Activated T-helper 1 cell treated with anti-CD3 and anti-CD28 coated beads, Interleukin-2, amount 50 U/mL, for 16 hours (primary cell): ENCODE measurements around the gene SYNDIG1.

ENCODE experiments used
- DNase-seq, 2 donors: peaks; one replicate each; pipeline ENCODE4 v3.0.0-alpha.2; 2020; ENCODE audit warnings: low read depth in 1 of 2, low spot score in 1 of 2

Gene SYNDIG1

DNA sequence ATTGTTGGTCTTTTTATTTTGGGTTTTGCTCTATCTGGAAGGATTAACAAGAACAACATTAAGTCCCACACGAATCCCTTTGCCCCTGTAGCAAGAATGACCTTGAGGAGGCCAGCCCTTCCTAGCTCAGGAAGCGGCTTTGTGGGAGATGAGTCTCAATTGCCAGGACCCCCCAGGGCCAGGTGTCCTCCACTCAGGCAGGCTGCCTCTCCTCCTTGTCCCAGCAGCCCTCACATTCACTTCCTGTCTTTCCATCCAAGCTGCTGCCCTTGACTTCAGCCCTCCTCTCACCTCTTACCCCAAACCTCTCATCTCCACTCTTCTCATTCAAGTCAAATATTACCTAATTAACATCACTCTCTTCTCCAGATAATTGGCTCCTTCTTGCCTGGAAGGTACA is 22.6 kb upstream of the SYNDIG1 start:
- DNase-seq: no peak

DNA sequence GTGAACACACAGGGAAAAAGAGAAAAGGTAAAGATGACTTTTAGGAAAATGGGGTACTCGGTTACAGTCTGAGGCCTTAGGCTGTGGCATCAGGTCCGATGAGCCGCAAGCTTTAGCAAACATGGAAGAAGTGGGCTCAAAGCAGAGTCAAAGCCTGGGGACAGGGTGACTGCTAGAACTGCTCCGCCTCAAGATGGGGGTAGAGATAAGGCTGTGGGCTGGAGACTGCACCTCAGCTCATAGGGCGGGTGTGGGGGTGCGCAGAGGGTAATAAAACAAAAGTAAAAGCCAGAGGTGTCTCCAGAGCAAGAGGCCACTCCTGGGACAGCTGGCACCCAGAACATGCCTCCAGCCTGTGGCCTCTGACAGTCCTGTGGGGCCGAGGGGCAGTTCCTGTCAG is 21.3 kb upstream of the SYNDIG1 start:
- DNase-seq: no peak

DNA sequence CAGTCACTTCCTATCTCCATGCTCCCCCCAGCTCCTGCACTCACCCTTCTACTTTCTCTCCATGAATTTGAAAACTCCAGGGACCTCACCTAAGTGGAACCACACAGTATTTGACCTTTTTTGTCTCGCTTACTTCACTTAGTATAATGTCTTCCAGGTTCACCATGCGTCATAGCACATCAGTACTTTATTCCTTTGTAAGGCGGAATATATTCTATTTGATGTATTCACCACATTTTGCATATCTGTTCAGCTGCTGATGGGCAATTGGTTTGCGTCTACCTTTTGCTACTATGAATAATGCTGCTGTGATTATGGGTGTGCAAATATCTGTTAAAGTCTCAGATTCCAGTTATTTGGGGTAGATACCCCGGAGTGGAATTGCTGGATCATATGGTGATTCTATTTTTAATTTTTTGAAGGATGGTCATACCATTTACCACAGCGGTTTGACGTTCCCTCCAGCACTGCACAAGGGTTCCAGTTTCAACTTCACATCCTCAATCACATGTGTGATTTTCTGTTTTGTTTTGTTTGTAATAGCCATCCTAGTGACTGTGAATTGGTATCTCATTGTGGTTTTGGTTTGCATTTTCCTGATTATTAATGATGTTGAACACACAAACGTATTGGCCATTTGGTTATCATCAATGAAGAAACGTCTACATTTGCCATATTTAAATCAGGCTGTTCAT is 20.3 kb upstream of the SYNDIG1 start:
- no peak for DNase-seq

DNA sequence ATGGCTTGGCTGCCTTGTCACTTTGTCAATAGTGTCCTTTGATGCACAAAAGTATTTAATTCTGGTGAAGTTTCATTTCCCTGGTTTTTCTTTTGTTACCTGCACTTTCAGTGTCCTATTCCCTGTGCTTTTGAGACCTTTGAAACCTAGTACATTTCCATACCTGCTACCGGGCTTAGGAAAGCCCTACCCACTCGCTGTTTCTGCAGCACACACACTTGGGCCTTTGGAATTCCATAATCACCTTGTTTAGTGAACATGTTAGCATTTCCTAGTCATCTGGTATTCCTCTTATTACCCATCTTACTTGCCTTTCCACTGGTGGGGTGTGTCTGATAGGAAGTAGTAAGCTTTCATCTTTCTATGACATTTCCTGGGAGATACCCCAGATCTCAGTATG is 19.3 kb upstream of the SYNDIG1 start:
- no peak for DNase-seq

DNA sequence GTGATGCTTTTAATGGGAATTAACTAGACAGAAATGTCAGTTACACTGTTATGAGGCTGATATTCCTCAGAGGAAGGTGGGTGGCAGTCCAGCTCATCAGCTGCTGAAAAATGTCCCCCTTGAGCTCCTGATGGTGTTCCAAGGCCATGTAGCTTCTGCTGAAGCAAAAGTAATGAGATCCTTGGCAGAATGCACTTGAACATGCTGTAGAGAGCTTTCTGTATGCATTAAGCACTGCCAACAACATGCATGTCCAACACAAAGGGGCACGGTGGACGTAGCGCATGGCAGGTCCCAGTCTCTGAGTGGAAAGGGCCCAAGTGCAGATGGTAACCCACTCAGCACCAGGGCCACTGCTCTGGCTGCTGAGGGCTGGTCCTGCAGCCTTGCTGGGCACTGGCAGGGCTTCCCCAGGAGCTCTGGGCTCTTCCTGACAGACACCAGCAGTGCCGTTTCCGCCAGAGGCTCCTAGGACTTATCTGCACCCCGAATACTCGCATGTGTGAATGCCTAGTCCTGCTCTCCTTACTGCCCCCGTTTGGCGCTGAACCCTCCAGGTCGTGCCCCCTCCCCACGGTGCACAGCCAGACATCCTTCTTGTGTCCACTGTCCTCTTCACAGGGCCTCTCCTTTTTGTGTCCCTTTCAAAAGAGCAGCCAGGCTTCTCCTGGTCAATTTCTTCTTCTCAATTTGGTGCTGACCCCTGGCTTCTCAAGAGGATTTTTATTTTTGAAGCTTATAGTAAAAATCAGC is 18.6 kb upstream of the SYNDIG1 start:
- no peak for DNase-seq

DNA sequence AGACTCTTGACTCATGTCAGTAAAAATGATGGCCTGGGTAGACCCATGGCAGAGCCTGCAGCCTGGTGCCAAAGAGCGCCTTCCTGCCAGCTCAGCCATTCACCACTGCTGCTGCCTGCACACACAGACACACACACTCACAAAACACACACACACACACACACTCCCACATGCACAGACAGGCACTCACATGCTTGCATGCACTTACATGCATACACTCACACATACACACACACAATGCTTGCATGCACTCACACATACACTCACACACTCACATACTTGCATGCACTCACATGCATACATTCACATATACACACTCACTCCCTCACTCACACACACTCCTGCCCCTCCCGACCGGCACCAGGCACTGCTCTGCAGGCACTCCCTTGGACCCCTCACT is 18.0 kb upstream of the SYNDIG1 start:
- no peak for DNase-seq

DNA sequence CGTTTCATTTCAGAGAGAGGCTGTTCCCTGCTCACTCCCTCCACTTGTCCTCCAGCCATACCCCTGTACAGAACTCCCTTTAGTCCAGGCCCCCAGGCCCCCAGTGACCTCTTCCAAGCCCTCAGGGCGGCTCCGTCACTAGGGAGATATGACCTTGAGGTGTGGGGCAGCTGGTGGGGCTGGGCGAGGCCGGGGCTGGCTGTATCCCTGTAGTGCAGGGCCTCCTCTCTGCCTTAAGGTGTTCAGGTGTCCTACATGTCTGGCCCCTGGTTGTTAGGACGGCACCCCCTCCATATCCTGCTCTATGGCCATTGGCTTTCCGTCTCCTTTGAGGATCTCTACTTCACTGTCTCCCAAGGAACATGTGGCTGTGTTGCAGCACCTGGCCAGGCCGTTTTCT is 17.4 kb upstream of the SYNDIG1 start:
- no peak for DNase-seq

DNA sequence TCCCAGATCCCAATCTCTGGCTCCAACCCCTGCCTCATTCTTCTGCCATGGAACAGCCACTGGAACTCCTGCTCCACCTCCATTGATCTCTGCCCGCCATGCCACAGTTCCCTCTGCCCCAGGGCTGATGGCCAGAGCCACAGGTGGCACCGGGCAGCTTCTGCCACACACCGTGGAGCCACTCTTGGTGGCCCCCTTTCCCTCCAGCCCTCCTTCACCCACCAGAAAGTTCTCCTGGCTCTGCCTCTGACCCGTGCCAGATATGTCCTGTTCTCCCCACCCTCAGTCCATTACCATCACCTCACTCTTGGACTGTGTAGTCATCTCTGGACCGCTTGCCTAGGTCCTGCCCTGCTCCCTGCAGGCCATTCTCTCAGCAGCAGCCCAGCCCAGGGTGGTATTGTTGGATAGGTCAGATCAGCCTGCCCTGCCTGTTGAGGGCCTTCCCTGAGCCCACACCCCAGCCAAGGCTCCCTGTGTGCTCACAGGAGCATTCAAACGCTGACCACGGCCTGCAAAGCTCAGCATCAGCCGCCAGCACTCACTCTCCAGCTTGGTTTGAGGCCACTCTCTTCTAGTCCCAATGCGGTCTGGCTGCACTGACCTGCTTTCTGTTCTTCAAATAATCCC is 16.8 kb upstream of the SYNDIG1 start:
- DNase-seq: no peak

DNA sequence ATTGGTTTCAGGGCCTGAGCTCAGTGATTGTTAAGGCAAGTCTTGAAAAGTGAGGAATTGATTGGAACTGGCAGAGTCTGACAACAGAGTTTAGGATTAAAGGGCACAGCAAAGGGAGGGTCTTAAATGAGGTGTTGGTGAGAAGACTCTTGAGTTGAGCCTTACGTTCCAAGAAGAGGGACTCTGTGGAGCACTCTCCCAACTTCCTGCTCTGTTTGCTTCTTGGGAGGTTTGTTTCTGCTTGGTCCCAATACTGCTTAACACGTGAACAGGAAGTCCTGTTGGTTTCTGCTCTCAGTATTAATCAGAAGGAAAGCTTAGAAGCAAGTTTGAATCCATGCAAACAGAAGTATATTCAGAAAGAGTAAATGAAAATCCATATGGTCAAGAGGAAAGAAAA is 15.6 kb upstream of the SYNDIG1 start:
- DNase-seq: no peak

DNA sequence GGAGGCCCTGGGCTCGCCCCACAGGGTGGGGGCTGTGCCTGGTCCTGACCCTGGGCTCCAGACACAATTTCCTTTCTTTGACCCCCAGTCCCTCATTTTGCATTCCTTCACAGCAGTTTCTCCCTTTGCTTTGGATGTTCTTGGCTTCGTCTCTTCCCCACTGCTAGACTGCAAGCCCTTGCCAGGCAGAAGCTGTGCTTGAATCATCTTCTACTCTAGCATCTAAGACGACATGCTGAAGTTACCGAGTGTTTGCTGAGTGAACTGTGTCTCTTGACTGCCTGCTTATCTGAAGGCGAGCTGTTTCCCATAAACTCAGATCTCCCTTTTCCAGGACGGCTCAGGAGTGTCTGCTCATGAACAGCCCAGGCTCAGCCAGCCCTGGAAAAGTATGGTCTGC is 14.3 kb upstream of the SYNDIG1 start:
- DNase-seq: no peak

DNA sequence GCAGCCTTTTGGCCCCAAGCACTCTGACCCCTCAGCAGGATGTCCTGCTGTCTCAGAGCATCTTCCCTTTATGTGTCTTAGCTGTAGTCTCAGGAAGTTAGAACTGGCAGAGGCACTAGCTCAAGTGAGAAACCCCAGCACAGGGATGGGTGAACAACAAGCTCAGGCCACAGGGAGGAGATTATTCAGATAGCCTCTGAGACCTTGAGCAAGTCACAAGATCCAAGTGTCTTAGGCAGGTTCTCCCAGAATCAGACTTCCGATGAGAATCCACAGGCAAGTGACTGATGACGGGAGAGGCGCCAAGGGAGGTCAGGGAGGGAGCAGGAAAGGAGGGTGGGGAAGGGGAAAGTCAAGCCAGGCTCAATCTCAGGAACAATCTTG is 13.0 kb upstream of the SYNDIG1 start:
- no peak for DNase-seq

DNA sequence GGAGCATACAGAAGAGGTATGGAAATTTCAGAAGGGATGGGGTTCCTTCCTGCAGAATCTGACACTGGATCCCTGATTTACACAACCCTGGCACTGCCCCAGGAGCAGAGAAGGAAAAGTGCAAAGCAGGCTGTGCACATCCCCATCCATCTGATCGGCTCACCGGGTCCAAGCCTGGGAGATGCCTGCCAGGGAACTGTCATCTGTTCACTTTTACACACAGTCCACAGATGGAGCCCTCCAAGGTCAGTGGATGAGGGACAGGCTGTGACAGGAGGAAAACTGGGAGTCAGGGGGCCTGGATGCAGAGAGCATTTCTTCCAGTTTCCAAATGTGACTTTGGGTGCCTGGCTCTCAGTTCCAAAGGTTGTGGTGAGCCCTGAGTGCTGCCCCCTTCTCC is 11.0 kb upstream of the SYNDIG1 start:
- no peak for DNase-seq

DNA sequence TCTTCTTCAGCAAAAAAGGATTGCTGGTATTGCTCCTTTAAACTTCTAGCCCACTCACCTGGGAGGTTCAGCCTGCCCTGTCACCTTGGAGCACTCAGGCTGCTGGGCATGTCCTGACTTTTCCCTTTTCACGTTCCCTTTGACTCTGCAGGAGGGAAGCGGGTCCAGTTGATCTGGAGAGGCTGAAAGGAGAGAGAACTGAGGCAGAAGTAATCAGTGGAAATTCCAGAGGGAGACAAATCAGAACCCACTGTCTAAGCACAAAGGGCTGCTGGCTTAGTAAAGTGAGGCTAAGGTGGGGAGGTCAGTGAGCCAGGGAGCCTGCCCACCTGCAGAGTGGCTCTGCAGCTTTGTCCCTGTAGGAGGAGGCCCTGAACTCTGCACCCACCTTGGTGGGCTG is 9.7 kb upstream of the SYNDIG1 start:
- DNase-seq: no peak

DNA sequence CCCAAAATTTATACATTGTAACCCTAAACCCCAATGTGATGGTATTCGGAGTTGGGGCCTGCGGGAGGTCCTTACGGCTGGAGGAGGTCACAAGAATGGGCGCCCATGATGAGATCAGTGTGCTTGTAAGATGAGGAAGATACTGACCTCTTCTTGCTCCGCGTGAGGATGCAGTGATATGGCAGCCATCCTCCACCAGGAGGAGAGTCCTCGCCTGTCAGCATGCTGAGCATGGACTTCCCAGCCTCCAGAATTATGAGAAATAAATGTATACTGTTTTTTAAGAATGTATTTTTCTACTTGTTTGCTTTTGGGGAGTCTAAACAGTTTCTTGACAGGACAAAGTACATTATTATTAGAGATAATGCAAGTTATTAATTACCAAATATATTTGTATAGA is 8.7 kb upstream of the SYNDIG1 start:
- DNase-seq: no peak

DNA sequence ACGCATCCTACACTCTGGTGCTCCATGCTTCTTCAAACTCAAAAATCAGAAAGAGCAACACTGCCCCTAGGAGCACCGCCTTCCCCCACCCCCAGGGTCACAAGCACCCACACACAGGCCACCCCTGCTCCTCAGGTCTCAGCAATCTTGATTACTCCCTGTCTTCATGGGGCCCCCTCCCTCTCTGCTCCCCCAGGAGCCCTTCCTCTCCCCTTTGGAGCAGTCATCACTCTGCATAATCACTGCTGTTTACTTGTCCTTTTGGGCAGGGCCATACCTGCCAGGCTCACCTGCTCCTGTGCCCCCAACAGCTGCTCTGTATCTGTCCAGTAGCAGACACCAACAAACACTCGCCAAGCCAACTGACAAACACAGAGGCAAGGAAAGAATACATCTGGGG is 7.6 kb upstream of the SYNDIG1 start:
- DNase-seq: no peak

DNA sequence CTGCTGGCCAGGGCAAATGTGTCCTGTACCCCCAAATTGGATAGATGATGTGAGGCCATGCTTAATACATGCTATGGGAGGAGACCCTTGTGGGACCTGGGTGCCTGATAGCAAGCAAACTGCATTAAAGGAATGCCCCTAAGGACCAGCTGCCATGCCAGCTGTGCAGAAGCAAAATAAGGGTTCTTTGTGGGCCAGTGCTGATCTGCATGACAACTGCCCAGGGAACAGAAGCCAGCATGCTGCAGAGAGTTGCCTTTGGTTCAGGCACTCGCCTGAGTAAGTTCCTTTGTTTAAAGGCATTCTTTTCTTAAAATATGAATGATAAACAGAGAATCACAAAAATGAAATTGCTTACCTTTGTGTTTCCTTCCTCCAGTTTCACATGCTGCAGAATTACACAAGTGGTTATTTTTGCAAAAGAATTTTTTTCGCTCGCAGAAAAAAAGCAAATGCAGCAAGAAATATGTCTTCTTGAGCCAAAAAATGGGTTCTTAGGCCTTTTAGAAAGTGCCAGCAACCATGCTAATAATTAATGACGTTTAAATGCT is 6.9 kb upstream of the SYNDIG1 start:
- DNase-seq: no peak

DNA sequence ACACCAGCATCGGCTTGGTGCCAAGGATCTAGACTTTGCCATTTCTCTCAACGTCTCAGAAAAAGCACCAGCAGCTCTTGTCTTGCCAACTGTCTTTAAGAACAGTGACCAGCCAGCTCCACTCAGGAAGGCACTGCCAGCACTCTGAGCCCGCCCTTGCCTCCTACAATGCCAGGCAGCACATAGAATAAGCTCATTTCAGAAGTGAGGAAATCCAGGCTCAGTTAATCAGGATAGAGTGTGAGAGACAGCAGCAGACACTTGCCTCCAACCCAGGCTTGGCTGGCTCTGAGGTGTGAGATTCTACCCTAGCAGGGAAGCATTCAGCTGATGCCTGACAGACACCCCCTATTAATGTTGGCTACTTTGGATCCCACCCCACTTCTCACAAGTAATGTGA is 4.3 kb upstream of the SYNDIG1 start:
- no peak for DNase-seq

DNA sequence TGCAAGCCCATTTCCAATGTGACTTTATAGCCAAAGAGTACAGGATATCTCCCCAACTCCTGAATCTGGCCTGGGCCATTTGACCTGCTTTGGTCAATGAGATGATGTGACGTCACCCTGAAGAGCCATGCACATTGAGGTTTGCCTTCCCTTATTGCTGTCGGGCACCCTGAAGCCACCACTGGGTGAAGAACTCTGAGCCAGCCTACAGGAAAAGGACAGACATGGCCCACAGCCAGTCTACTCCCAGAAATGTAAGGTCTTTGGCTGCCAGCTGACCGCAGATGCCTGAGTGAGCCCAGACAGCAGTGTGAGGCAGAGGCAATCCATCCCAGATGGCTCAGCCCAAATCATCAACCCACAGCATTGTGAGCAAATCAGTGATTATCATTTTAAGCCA is 3.7 kb upstream of the SYNDIG1 start:
- DNase-seq: no peak

DNA sequence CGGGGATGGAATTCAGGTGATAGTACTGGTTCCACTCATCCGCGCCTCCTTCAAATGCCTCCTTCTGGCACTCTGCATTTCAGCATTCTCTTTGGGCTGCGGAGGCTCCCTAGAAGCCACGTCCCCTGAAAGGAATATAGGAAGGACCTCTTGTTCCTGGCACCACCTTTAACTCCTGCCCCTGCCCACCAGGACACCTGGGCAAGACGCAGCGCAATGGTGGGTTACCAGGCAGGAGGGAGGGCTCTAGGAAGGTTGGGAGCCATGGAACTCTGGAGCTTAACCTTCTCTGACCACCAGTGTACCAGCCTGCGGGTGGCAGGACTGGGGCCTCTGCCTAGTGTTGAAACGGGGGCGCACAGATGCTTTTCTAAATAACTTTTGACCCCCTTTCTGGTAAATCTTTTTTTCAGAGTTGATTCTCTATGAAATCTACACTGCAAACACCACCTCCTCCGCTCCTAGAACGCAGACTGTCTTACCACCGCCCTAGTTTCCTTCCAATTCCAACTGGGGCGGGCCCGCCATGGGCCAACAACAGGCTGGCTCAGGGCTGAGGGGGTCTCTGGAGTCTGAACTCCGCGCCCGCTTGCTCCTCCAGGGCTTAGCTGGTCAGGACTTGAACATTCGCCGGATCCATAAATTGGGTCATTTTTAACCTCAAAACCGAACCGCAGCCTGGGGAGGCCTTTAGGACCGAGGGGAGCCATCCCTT is 871 bp upstream of the SYNDIG1 start:
- DNase-seq: no peak

DNA sequence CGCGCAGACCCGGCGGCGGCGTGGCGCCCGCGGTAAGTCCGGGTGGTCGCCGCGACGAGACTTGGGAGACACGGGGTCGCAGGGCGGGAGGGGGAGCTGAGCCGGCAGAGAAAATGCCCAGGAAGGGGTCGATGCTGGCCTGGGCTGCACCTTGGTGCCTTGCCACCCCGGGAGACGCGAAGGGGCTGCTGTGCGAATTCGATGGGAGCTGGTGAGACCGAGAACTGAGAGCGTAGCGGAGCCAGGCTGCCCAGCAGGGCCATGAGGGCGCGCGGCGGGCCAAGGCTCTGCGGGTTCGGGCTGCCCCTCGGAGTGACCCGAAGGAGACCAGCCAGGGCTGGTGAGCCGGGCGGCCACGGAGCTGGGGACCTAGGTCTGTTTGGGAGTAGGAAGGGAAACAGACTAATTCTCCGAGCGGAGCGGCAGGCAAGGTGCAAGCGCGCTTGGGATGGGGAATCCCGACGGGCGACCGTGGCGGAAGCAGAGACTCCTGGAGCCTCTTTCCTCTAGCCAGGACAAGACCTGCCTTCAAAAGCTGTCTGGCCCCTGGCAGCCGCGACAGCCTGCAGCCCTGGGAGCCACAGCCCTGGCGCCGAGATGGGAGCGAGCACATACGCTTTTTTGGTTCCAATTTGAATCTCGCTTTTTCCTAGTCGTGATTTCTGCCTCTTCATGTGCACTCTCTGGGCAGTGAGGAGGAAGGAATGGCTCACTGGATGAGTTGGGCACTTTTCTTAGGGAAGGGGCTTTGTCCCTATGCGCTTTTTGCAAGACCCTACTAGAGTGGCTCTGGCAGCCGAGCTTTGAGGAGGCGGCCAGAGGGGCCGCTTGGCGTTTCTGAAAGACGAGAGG is 691 bp downstream of the SYNDIG1 start:
- DNase-seq: no peak
